HG02970 (cell line): Measurements from ENCODE around the gene VPS51.
"Not testable (repeated sequence)": the region's sequence is repeated elsewhere in the genome, so short reads cannot be mapped to it uniquely, and the experiment has no call there.

Experiments
- ATAC-seq: cut with Tn5 transposase; IDR thresholded peaks from one replicate; pipeline ENCODE4 v1.9.1; 2021; ENCODE audit warnings: mild to moderate bottlenecking, moderate library complexity, moderate number of reproducible peaks; ENCODE audit not compliant: unreplicated experiment, low FRiP score

The VPS51 gene

DNA sequence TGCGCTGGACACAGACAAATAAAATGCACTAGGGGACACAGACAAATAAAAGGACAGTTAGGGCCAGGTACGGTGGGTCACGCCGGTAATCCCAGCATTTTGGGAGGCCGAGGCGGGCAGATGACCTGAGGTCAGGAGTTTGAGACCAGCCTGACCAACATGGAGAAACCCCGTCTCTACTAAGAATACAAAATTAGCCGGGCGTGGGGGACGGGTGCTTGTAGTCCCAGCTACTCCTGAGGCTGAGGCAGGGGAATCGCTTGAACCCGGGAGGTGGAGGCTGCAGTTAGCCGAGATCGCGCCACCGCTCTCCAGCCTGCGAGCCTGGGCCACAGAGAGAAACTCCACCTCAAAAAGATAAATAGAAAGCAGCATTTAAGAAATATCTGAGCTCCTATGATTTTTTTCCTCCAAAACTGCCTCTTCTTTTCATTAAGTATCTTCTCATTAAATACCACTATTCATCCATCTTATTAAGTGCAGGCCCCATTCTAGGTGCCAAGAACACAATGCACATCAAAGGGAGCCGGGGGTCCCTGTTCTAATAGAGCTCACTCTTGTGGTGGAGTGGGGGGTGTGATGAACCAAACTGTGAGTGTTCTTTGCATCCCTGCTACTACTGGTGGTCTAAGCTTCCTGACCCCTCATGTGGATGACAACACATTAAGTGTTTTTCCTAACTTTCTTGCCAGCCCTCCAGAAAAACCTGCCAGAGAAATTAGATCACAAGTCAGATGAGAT, 22.3 kb downstream of the VPS51 start:
- no peak for ATAC-seq

DNA sequence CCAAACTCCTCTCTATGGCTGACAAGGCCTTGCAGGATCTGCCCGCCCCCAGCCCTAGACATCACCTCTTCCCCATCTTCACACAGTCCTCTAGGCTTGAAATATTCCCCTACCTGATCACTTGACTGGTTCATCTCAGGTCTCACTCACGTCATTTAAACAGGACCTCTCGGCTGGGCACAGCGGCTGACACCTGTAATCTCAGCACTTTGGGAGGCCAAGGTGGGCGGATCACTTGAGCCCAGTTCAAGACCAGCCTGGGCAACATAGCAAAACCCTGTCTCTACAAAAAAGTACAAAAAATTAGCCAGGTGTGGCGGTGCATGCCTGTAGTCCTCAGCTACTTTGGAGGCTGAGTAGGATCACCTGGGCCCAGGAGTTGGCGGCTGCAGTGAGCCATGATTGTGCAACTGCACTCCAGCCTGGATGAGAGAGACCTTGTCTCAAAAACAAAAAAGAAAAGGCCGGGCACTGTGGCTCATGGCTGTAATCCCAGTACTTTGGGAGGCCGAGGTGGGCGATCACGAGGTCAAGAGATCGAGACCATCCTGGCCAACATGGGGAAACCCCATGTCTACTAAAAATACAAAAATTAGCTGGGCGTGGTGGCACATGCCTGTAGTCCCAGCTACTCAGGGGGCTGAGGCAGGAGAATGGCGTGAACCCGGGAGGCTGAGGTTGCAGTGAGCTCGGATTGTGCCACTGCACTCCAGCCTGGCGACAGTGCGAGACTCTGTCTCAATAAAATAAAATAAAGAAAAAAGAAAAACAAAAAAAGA, 23.1 kb downstream of the VPS51 start:
- ATAC-seq, result not testable (repeated sequence)

DNA sequence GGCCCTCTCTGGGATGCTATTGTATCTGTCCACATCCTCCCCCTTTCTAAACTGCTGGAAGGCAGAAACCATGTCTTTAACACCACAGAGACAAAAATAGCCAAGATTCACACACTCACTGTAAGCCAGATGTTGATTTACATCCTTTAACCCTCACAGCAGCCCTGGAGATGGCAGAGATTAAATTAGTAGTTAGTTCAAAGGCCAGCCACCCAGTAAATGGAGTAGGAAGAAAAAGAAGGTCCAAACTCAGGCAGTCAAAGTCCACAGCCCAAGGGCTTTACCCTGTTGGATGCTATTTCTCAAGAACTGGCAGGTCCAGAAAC, 23.6 kb downstream of the VPS51 start:
- ATAC-seq, result no peak

DNA sequence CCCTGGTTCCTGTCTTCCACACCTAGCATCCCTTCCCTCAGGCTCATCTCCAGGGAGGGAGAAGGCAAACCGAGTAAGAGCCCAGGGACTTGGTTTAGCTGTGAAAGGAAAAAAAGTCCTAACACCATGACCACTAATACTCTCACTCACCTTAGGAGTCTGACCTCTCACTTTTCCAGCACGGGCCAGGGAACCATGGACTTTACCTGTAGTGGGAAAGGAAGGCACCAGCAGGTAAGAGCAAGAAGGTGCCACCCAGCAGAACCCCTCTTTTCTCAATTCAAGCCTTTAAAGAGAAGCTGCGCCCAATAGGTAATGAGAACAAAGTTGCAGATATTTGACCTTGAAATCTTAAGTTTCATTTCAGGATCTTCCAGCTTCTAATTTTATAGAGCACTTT, 24.8 kb downstream of the VPS51 start:
- ATAC-seq, result no peak

DNA sequence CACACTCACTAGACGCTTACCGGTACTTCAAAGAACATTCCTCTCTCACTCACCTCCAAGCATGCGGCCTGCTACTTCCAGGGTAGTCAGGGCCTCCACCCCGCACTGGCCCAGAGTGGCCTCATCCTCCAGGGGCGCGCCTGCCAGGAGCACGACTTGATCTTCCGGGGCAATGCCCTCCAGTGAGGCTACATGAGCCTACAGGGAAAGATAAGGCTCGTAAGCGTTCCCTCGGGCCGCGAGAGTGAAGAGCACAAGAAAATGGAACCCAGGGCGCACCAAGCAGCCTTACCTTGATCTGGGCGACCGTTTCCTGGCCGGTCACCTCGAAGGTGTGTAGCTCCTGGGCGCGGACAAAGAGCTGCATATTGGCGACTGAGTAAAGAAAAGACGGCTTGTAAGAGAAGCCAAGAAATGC, 25.4 kb downstream of the VPS51 start:
- no peak for ATAC-seq

DNA sequence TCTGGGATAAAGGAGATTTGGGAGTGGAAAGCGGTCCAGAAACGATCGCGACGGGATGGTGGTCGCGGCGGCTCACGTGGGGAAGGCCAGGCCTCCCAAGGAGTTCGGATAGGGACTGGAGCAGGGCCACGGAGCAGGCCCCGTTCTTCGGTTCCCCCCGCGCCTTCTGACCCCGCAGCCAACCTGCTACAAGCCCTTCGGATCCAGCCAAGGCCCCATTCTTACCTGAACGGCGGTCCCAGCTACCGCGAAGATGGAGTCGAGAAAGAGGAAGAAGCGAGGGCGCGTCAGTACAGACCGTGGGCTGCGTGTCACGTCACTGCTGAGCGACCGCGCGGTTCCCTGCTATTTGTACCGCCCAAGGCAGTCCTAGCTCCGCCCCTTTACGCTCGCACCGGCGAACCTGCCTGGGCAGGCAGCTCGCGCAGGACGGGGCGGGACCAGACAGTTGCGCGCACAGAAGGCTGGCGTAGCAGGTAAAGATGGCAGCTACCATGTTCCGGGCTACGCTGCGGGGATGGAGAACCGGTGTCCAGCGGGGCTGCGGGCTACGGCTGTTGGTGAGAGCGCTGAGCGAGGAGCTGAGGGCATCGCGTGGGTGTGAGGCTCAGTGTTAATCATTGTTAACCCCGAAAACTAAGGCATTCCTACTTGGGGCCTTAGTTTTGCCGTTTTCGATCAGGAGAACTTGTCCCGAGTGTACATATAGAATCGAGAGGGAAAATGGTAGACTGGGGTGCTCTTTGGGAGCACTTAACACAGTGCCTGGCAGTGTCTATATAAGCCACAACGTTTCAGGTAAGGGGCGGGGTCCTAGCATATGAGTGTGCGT, 26.1 kb downstream of the VPS51 start, which contains the start of the genes FAU and MRPL49:
TSS of gene FAU (minus strand) at position 270 of the 832 bp plus-strand sequence. CDS start 321 bp downstream, outside the sequence.
TSS of gene MRPL49 (plus strand) at position 457 of the 832 bp plus-strand sequence. CDS start at position 483, 26 bp downstream.
- peak; percentile 60 for ATAC-seq

DNA sequence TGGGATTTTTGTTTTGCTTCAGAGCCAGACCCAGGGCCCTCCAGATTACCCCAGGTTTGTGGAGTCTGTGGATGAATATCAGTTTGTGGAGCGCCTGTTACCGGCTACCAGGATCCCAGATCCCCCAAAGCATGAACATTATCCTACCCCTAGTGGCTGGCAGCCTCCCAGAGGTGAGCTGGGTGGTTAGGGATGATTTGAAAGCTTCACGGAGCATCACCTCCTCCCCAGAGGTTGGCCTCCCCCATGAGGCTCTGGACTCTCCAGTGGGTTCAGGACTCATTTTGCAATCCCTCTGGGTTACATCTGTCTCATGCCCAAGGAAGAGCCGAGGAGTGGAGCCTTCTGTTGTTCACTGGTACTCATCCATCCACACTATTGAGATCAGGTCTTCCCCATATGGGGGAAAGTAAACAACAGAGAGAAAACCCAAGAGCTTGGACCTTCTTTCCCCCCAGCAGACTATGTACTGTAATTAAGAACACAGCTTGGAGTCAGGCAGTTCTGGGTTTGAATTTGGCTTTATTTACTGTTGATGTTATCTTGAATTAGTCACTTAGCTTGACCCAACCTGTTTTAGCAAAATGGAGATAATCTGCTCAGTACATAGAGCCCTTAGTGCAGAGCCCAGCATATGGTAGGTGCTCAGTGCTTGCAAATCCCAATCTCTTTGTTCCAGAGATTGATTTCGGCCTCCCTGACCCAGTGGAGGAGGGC, 28.6 kb downstream of the VPS51 start:
- no peak for ATAC-seq

DNA sequence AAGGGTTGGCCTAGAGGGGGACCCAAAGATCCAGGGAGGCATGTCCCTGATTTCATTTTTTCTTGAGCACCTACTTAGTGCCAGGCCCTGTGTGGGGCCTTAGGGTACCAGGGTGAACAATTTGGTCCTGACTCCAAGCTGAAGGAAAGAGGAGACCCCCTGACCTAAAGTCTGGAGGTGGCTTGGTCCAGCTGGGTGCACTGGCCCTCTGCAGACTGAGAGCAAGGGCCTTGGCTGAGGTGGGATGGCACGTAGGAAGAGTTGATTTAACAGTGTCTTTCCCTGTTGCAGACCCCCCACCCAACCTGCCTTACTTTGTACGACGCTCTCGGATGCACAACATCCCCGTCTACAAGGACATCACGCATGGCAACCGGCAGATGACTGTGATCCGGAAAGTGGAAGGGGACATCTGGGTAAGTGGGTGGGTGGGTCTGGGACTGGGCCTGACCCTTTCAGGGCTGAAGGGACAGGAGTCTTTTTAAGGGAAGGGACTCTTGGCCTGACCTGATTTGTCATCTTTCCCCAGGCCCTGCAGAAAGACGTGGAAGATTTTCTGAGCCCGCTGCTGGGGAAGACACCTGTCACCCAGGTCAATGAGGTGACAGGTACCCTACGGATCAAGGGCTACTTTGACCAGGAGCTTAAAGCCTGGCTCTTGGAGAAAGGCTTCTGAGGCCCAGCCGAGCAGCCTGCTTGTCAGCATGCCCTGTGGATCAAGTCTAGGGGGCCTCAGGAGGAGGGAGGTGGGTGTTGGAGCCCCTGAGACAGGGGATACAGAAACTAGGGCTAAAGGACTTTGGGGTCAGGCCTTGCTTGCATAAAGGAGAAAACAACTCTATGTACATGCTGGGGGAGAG, 29.4 kb downstream of the VPS51 start:
- no peak for ATAC-seq

DNA sequence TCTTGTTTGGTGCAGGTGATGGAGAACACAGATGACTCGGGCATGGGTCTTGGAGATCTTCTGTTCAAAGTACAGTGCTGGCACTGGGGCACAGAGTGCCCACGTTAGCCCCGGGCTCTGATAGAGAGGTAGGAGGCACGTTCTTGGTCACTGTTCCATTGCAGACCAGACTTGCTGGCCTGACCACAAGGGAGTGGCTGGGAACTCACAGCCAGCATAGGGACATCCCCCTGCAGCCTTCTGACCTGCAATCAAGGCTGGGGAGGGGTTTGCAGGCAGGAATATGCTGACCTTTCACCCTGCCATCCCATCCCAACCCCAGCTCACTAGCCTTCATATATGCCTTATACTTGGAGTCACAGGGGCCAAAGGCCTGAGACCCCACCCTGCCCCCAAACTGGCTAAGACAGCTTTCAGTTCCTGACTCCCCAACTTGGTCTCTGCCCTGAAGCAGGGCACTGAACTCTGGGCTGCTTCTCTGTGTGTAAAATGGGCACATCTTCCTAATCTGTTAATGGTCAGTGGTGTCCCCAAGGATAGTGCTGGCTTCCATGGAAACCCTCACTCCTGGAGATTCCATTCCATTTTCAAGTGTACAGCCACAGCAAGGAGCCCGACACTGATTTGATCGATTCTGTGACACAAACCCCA, 30.7 kb downstream of the VPS51 start:
- ATAC-seq, result no peak

DNA sequence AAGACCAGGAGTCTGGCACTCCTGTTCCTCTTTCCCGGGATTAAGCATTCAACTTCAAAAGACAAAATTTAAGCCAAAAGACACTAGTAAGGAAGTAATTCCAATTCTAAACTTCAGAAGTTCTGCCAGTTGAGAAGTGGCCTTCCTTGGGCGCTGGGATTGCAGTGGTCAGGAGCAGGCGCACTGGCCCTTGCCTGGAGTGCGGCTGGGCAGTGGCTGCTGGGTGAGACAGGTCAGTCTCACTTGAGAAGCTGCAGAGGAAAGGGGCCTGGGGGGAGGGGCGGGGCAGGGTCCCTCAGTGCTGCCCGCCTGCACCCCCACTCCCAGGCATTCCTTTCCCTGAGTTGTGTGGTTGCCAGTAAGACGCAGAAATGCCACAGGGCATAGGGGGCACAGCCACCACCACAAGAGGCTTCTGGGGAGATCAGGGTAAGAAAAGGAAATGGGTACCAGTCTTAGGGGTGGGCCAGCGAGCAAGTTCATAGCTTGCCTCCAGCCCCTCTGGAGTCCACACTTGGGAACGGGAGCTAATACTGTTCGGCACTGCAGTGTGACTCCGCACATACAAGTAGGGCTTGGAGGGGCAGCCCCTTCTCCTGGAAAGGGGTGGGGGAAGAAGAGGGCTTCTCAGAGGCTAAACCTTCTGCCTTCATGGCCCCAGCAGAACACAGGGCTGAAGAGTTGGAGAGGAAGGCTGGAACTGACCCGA, 31.6 kb downstream of the VPS51 start:
- ATAC-seq, result no peak

DNA sequence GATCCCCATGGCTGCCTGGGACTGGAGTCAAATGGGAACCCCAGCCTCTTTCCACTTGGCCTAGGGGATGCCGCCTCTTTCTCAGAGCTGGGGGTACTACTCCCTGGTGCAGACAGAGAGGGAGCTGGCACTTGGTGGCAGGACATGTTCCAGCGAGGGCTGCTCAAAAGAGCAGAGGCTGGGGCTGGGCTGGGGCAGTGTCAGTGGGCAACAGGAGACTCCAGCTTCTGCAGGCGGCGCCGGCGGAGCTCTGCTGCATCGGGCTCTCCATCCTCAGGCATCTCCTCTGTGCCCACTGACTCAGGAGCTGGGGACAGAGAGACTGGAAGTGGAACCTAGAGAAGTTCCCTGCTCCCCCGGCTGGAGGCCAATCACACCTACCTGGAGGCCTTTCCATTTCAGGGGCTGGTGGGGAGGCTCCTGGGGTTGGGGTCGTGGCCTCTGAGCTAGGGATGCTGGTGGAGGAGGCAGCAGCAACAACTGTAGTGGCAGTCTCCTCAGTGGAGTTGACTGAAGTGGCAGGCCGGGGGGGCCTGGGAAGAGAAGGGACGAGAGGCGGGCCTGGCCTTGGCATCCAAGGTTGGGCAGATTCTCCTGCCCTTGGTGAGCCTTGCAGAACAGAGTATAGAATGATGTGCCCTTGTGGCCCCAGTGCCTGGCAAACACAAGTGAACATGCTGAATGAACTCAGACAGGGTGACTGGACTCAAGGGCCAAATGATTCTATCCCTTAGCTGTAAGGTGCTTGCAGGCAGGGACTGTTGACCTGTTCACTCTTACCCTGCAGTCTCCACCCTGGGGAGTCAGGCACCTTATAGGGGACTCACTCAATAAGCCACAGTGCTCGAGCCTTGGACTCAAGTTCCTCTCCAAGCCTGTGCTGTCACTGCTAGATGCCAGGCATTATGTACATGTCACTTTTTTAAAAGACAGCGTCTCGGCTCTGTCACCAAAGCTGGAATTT, 32.5 kb downstream of the VPS51 start:
- ATAC-seq, result no peak

DNA sequence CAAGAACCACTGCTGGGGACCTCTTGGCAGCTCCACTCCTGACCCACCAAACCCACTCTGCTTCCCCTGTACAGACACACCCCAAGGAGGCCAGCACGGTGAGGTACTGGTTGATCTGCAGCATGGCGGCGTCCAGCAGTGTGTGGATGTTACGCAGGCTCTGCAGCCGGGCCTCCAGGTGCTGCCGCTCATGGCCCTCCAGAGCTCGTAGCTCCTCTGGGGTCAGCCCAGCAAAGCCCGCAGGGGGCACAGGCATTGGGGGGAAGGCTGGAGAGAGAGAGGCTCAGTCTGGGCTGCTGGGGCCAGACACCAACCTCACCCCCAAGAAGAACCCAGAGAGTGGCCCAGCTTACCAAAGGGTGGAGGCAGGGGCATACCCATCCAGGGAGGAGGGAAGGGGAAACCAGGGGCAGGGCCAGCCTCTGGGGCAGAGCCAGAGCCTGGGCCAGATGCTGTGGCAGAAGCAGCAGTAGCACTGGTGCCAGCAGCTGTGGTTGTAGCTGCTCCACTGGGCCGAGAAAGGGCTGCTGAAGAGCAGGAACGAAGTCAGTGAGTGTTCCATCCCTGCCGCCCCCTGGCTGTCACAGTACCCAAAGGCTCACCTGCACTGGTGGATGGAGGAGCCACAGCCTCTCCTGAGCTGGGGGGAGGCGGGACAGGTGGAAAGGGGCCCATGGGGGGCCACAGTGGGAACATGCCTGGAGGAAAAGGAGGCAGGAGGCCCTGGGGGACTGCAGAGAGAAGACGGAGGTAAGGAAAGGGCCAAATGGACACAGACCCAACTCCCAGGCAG, 33.8 kb downstream of the VPS51 start:
- ATAC-seq, result no peak

DNA sequence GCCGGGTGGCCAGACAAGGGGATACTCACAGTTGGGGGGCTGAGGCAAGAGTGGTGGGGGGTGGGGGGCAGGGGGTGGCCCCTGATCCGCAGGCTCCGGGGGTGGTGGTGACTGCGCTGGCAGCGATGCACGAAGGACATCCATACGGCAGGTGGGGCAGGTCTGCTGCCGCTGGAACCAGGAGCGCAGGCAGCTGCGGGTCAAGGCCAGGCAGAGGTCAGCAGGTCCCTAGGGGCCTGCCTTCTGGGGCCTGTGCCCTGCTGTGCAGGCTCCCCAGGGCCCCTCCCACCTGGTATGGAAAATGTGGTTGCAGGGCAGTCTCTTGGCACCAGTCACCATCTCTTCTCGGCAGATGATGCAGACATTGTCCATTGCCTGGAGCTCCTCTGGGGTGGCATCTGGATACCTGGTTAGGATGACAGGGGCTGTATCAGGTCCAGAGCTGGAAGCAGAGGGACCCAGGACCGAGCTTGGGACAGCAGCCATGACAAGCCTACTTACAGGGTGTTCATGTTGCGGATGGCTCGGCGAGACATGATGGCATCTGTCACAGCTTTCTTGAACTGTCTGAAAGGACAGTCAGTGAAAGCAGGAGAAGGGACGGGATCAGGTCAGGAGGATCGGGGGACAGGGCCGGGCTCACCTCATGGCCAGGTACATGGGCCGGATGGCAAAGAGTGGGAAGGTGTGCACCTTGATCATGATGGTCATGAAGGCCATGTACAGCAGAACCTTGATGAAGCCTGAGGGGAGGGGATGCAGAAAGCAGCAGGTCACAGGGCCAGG, 34.8 kb downstream of the VPS51 start:
- no peak for ATAC-seq

DNA sequence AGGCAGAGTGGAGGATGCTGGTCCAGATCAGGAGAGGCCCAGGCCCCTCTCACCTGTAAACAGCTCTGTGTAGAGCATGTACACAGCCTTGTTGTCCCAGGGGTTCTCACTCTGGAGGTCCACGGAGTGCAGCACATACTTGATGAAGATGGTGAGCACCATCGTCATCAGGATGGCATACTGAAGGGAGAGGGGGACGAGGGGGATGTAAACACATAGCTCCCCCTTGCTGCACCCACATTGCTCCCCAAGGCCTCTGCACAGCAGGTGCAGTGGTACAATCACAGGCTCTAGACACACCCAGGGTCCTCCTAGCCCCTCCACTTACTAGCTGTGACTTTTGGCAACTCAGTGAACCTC, 35.4 kb downstream of the VPS51 start:
- ATAC-seq, result no peak

DNA sequence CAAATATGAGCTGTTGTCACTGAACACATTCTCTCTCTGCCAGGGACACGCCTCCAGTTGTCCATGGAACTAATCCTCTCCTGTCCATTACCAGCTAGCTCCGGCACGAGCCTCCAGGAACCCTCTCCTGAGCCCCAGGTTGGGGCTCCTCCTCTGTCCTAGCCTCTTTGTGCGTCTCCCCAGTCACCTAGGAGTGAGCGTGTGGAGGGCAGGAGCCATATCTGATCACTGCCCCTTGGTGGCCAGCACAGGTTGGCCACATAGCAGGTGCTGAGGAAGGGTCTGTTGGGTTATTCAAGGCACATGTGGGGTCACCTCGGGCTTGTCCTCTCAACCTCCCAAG, 35.9 kb downstream of the VPS51 start:
- no peak for ATAC-seq
